Measurements from ENCODE around the gene FLT4.

Gene FLT4

GRCh38 chr5:180642181-180642775 is 7.1 kb downstream of the FLT4 start:
- no peak for DNase-seq

- DNase-seq = no peak
Measured at GRCh38 chr5:180641566-180641900, 7.9 kb downstream of the FLT4 start.

- no peak for DNase-seq
Measured at GRCh38 chr5:180640861-180641565, 8.4 kb downstream of the FLT4 start.

- DNase-seq = no peak
Measured at GRCh38 chr5:180640611-180640860, 8.9 kb downstream of the FLT4 start.

- DNase-seq = no peak
Measured at GRCh38 chr5:180639741-180640610, 9.4 kb downstream of the FLT4 start.

GRCh38 chr5:180639287-180639686 is 10.1 kb downstream of the FLT4 start:
- DNase-seq = no peak

- DNase-seq = no peak
Measured at GRCh38 chr5:180637962-180638680, 11.3 kb downstream of the FLT4 start.

GRCh38 chr5:180636403-180637075 is 12.9 kb downstream of the FLT4 start:
- no peak for DNase-seq

GRCh38 chr5:180636016-180636402 is 13.4 kb downstream of the FLT4 start:
- DNase-seq = no peak

GRCh38 chr5:180633283-180634177 is 15.9 kb downstream of the FLT4 start:
- DNase-seq = no peak

- no peak for DNase-seq
Measured at GRCh38 chr5:180632768-180633167, 16.6 kb downstream of the FLT4 start.

GRCh38 chr5:180631549-180632383 is 17.6 kb downstream of the FLT4 start:
- DNase-seq = no peak

- DNase-seq = no peak
Measured at GRCh38 chr5:180630426-180630825, 19.0 kb downstream of the FLT4 start.

- DNase-seq = no peak
Measured at GRCh38 chr5:180629831-180630382, 19.5 kb downstream of the FLT4 start.

GRCh38 chr5:180628827-180629750 is 20.3 kb downstream of the FLT4 start:
- DNase-seq = no peak

- no peak for DNase-seq
Measured at GRCh38 chr5:180628211-180628610, 21.2 kb downstream of the FLT4 start.

GRCh38 chr5:180627386-180628120 is 21.8 kb downstream of the FLT4 start:
- DNase-seq = no peak

- DNase-seq = no peak
Measured at GRCh38 chr5:180626661-180627385, 22.6 kb downstream of the FLT4 start.

Data from T-helper 9 cell (primary cell).